Posterior cingulate gyrus (tissue), 11 donors: ENCODE measurements around the gene MVP.

ENCODE experiments used
- DNase-seq, 10 donors: peaks; one replicate each; pipeline versions ENCODE4 v3.0.0 to v3.0.0-alpha.2; 2020 to 2021; ENCODE audit warnings: mixed read lengths in 3 of 10
- intact Hi-C: fragments of 100-400 bp; cut with DNase I; formaldehyde crosslinking; loops from one replicate; pipeline ENCODE4 v1.15.1; 2023

The MVP gene

GRCh38 chr16:29804020-29804419 lies 16.2 kb upstream of the MVP start:
- intact Hi-C loops: no loop called here
- no peak for DNase-seq

GRCh38 chr16:29804455-29805231 lies 15.6 kb upstream of the MVP start:
- intact Hi-C loops: loop anchor here (1.0 kb wide), 1 partner anchor 14 kb away; the partner anchor contains the start of gene KIF22
- peak in 2 of 10 donors; percentile 80 to 91 for DNase-seq

- peak; percentile 95 to 100 (median 97) for DNase-seq
- intact Hi-C loops: loop anchor here (1.0 to 2.0 kb wide), 2 partner anchors 15 to 95 kb away; partner anchors contain the start of genes ASPHD1 and KIF22
Measured at GRCh38 chr16:29805232-29806098, 14.8 kb upstream of the MVP start.

- DNase-seq: peak in 3 of 10 donors; percentile 79 to 91 (median 83)
- intact Hi-C loops: loop anchor here (2.0 kb wide), 1 partner anchor 95 kb away; the partner anchor contains the start of gene ASPHD1
Measured at GRCh38 chr16:29806099-29806579, 14.1 kb upstream of the MVP start, which contains the start of gene MAZ. TSS of gene MAZ (plus strand) at chr16:29806529. CDS start at chr16:29806702, 173 bp downstream.

GRCh38 chr16:29806641-29807425 lies 13.4 kb upstream of the MVP start:
- DNase-seq: peak in 3 of 10 donors; percentile 58 to 81 (median 68)
- intact Hi-C loops: loop anchor here (1.0 to 2.0 kb wide), 2 partner anchors 41 to 94 kb away; partner anchors contain the start of gene ASPHD1

- peak; percentile 79 to 98 (median 86) for DNase-seq
- intact Hi-C loops: loop anchor here (1.0 to 2.0 kb wide), 2 partner anchors 41 to 93 kb away; partner anchors contain the start of gene ASPHD1
Measured at GRCh38 chr16:29807426-29808218, 12.6 kb upstream of the MVP start.

GRCh38 chr16:29808219-29808900 lies 11.9 kb upstream of the MVP start:
- DNase-seq: peak in 2 of 10 donors; percentile 29 to 65
- intact Hi-C loops: no loop called here

GRCh38 chr16:29809031-29809747 lies 11.1 kb upstream of the MVP start:
- intact Hi-C loops: no loop called here
- peak in 1 of 10 donors; percentile 66 for DNase-seq

- peak in 3 of 10 donors; percentile 85 to 90 (median 86) for DNase-seq
- intact Hi-C loops: loop anchor here (10.0 kb wide), 1 partner anchor 185 kb away; the partner anchor contains the start of genes HIRIP3 and INO80E
Measured at GRCh38 chr16:29809850-29810698, 10.2 kb upstream of the MVP start.

GRCh38 chr16:29810699-29811169 lies 9.5 kb upstream of the MVP start:
- no peak for DNase-seq
- intact Hi-C loops: loop anchor here (10.0 kb wide), 1 partner anchor 184 kb away; the partner anchor contains the start of genes HIRIP3 and INO80E

GRCh38 chr16:29811170-29811895 lies 8.9 kb upstream of the MVP start:
- intact Hi-C loops: loop anchor here (10.0 kb wide), 1 partner anchor 183 kb away; the partner anchor contains the start of genes HIRIP3 and INO80E
- DNase-seq: peak; percentile 84 to 99 (median 92)

- peak in 9 of 10 donors; percentile 67 to 97 (median 84) for DNase-seq
- intact Hi-C loops: loop anchor here (10.0 kb wide), 1 partner anchor 183 kb away; the partner anchor contains the start of genes HIRIP3 and INO80E
Measured at GRCh38 chr16:29811896-29812665, 8.2 kb upstream of the MVP start, which contains the start of gene PRRT2. TSS of gene PRRT2 (plus strand) at chr16:29812193. CDS start at chr16:29813055, 862 bp downstream.

GRCh38 chr16:29812754-29813643 lies 7.3 kb upstream of the MVP start:
- DNase-seq: peak in 2 of 10 donors; percentile 85 to 88
- intact Hi-C loops: loop anchor here (10.0 kb wide), 1 partner anchor 182 kb away; the partner anchor contains the start of genes HIRIP3 and INO80E
